ENCODE data around the gene RSPRY1.

Gene RSPRY1

DNA sequence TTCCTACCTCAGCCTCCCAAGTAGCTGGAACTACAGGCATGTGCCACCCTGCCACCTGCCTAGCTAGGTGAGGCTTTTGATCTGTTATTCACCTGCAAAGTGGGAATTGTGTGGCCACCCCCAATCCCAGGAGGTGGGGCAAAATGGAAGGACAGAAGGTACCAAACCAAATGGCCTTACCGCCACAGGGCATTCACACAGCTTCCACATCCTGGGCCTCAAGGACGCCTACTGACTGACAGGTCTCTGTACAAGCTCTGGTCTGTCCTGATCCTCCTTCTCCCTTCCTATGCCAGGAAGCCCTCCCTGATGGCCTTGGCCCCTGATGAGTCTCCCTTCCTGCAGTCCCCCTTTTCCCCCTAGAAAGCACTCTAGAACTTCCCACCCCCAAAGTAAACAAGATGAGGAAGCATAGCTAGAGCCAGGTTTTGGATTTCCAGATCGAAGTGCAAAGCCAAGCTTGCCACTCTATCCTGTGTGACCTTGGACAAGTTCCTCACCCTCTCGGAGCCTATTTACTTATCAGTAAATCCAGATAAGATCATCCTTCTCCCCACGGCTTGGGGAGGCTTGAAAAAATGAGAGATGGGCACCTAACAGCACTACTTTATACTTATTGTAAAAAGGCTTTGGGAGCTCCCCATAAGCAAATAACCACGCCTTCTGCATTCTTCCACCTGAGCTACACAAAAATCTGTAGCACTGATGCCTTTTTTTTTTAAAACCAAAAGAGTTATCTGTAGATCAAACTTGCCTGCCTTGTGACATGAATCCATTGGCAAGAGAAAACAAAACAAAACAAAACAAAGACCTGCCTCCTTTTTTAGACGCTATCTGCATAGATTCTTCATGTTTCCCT is 93.9 kb downstream of the RSPRY1 start:
- peaks cover 26% of the 10 kb centered on the region for H3K27me3 ChIP-seq (ENCODE audit: insufficient read depth, poor library complexity, severe bottlenecking)
- H3K27ac ChIP-seq (replicated peaks) = no peak overlapping the region
- no peak overlapping the region for H3K4me3 ChIP-seq (replicated peaks; ENCODE audit: insufficient read depth, low read length)
- TF ChIP-seq, protein P1, sequence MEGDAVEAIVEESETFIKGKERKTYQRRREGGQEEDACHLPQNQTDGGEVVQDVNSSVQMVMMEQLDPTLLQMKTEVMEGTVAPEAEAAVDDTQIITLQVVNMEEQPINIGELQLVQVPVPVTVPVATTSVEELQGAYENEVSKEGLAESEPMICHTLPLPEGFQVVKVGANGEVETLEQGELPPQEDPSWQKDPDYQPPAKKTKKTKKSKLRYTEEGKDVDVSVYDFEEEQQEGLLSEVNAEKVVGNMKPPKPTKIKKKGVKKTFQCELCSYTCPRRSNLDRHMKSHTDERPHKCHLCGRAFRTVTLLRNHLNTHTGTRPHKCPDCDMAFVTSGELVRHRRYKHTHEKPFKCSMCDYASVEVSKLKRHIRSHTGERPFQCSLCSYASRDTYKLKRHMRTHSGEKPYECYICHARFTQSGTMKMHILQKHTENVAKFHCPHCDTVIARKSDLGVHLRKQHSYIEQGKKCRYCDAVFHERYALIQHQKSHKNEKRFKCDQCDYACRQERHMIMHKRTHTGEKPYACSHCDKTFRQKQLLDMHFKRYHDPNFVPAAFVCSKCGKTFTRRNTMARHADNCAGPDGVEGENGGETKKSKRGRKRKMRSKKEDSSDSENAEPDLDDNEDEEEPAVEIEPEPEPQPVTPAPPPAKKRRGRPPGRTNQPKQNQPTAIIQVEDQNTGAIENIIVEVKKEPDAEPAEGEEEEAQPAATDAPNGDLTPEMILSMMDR (IDR thresholded peaks at IDR 0.05; ENCODE audit: insufficient read depth, low read length) = no peak
- TF ChIP-seq SPI1 (IDR thresholded peaks at IDR 0.05; ENCODE audit: borderline replicate concordance, low read depth) (no peak), GABPA (IDR thresholded peaks at IDR 0.05; ENCODE audit: low read depth) (no peak), POLR2AphosphoS5 (IDR thresholded peaks at IDR 0.05; ENCODE audit: low read depth) (no peak)
- TF ChIP-seq, protein P2, sequence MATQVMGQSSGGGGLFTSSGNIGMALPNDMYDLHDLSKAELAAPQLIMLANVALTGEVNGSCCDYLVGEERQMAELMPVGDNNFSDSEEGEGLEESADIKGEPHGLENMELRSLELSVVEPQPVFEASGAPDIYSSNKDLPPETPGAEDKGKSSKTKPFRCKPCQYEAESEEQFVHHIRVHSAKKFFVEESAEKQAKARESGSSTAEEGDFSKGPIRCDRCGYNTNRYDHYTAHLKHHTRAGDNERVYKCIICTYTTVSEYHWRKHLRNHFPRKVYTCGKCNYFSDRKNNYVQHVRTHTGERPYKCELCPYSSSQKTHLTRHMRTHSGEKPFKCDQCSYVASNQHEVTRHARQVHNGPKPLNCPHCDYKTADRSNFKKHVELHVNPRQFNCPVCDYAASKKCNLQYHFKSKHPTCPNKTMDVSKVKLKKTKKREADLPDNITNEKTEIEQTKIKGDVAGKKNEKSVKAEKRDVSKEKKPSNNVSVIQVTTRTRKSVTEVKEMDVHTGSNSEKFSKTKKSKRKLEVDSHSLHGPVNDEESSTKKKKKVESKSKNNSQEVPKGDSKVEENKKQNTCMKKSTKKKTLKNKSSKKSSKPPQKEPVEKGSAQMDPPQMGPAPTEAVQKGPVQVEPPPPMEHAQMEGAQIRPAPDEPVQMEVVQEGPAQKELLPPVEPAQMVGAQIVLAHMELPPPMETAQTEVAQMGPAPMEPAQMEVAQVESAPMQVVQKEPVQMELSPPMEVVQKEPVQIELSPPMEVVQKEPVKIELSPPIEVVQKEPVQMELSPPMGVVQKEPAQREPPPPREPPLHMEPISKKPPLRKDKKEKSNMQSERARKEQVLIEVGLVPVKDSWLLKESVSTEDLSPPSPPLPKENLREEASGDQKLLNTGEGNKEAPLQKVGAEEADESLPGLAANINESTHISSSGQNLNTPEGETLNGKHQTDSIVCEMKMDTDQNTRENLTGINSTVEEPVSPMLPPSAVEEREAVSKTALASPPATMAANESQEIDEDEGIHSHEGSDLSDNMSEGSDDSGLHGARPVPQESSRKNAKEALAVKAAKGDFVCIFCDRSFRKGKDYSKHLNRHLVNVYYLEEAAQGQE (IDR thresholded peaks at IDR 0.05; ENCODE audit: insufficient replicate concordance, low read depth) = no peak
- no peak for DNase-seq (ENCODE audit: low read depth in 1 of 2, low spot score in 1 of 2)

DNA sequence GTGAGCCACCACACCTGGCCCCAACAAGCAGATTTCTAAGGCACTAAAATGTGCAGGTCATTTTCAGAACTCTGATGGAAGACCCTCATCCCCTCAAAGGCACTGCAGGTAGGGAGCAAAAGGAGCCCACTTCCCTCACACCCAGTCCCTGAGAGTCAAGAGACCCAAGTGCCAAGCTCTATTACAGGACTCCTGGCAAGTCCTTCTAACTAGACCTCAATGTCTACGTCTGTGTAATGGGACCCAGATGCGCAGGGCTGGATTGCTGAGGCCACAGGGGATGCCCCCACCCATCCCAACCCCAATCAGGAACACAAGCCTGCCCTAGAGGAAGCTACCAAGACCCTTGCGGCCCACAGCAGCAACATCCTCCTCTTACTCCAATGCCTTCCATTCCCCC is 95.7 kb downstream of the RSPRY1 start:
- Histone ChIP-seq H3K27me3 (ENCODE audit: insufficient read depth, poor library complexity, severe bottlenecking) (peaks cover 32% of the 10 kb centered on the region), H3K27ac (replicated peaks) (no peak overlapping the region), H3K4me3 (replicated peaks; ENCODE audit: insufficient read depth, low read length) (no peak overlapping the region)
- DNase-seq (ENCODE audit: low read depth in 1 of 2, low spot score in 1 of 2) = no peak
- no peak for TF ChIP-seq SPI1 (IDR thresholded peaks at IDR 0.05; ENCODE audit: borderline replicate concordance, low read depth)
- TF ChIP-seq, protein P1 (IDR thresholded peaks at IDR 0.05; ENCODE audit: insufficient read depth, low read length) = no peak
- TF ChIP-seq POLR2AphosphoS5 (IDR thresholded peaks at IDR 0.05; ENCODE audit: low read depth) = no peak
- TF ChIP-seq GABPA (IDR thresholded peaks at IDR 0.05; ENCODE audit: low read depth) = no peak
- TF ChIP-seq, protein P2 (IDR thresholded peaks at IDR 0.05; ENCODE audit: insufficient replicate concordance, low read depth) = no peak

DNA sequence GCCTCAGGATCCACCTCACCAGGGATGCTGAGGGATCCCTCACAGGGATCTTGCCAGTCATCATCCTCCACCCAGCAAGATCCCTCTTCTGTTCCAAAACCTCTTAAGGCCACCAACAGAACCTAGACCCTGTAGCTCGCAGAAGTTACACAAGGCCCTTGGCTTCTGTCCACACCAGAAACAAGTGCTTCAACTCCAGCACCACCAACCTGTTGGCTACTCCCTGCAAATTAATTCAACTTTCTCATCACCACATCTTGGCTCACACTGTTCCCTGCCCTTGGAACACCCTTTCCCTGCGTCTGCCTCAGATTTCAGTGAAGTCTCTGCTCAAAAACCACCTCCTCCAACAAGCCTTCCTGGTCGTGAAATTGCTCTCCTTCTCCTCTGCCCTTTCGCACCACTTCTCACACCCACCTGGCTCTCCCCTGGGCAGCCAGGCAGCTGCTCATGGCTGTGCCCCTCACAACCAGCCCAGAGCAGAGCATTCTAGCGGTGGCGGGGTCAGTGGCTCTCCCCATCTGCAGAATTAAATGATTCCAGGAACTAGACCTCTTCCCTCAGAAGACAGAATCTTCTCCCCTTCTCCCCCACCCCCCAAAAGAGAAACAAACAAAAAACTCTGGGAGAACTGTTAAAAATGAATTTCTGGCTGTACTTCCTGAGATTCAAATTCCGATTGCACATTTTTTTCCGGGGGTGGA is 96.5 kb downstream of the RSPRY1 start:
- no peak for DNase-seq (ENCODE audit: low read depth in 1 of 2, low spot score in 1 of 2)
- H3K4me3 ChIP-seq (replicated peaks; ENCODE audit: insufficient read depth, low read length) = no peak overlapping the region
- no peak for TF ChIP-seq POLR2AphosphoS5 (IDR thresholded peaks at IDR 0.05; ENCODE audit: low read depth)
- no peak for TF ChIP-seq GABPA (IDR thresholded peaks at IDR 0.05; ENCODE audit: low read depth)
- TF ChIP-seq, protein P2 (IDR thresholded peaks at IDR 0.05; ENCODE audit: insufficient replicate concordance, low read depth) = no peak
- TF ChIP-seq SPI1 (IDR thresholded peaks at IDR 0.05; ENCODE audit: borderline replicate concordance, low read depth) = no peak
- TF ChIP-seq, protein P1 (IDR thresholded peaks at IDR 0.05; ENCODE audit: insufficient read depth, low read length) = no peak
- H3K27me3 ChIP-seq (ENCODE audit: insufficient read depth, poor library complexity, severe bottlenecking) = peaks cover 32% of the 10 kb centered on the region
- H3K27ac ChIP-seq (replicated peaks) = no peak overlapping the region

Data from HL-60 (cell line).